MM.1S (cell line): ENCODE results near the gene EXOC1L.

Experiments used
- EZH2phosphoT487 ChIP-seq: fragments of 300-600 bp; sonication (generic); IDR thresholded peaks from 2 replicates; pipeline ENCODE4 v1.6.1; 2018; ENCODE audit warnings: antibody characterized with exemption, low read length
- TF ChIP-seq, protein P1 (sequence below): fragments of 300-600 bp; sonication (generic); IDR thresholded peaks from 2 replicates; pipeline ENCODE4 v1.5.1; 2016; ENCODE audit warnings: antibody characterized with exemption, low read length, mixed read lengths

DNA sequence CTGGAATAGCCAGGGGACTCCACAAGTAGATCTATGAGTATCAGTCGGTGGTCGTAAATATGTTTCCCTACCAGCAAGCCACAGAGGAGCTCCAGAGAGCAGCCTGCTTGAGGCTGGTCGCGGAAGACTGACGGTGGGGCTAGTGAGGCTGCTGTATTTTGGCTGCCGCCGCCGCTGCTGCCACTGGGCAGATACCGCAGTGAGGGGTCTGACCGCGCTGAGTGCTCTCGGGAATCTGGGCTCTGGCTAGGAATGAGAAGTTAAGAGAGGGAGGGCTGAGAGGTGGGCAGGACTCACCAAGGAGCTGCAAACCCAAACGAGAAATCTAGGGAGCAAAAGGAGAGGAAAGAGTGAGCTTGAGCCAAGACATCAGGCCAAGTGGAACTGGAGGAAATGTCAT lies at the start of gene EXOC1L:
- TF ChIP-seq, protein P1, sequence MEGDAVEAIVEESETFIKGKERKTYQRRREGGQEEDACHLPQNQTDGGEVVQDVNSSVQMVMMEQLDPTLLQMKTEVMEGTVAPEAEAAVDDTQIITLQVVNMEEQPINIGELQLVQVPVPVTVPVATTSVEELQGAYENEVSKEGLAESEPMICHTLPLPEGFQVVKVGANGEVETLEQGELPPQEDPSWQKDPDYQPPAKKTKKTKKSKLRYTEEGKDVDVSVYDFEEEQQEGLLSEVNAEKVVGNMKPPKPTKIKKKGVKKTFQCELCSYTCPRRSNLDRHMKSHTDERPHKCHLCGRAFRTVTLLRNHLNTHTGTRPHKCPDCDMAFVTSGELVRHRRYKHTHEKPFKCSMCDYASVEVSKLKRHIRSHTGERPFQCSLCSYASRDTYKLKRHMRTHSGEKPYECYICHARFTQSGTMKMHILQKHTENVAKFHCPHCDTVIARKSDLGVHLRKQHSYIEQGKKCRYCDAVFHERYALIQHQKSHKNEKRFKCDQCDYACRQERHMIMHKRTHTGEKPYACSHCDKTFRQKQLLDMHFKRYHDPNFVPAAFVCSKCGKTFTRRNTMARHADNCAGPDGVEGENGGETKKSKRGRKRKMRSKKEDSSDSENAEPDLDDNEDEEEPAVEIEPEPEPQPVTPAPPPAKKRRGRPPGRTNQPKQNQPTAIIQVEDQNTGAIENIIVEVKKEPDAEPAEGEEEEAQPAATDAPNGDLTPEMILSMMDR, result no peak
- no peak for TF ChIP-seq EZH2phosphoT487
